ENCODE data around the gene GUSB.

The GUSB gene

DNA sequence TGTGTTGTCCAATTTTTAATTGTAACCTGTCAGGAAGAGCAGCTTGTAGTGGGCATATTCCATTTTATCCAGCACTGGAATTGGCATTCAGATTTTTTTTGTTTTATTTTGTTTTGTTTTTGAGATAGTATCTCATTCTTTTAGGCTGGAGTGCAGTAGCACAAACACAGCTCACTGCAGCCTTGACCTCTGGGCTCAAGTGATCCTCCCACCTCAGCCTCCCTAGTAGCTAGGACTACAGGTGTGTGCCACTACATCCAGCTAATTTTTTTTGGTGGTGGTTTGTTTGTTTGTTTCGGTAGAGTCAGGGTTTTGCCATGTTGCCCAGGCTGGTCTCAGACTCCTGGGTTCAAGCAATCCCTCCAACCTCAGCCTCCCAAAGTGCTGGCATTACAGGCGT is 44.7 kb downstream of the GUSB start:
- TF ChIP-seq TAF1 (IDR thresholded peaks at IDR 0.05; ENCODE audit: low read depth, low read length) (no peak), POLR2AphosphoS5 (IDR thresholded peaks at IDR 0.05; ENCODE audit: low read depth, low read length) (no peak), PAX5 (IDR thresholded peaks at IDR 0.05; ENCODE audit: insufficient read depth, low read length, severe bottlenecking) (no peak), SPI1 (IDR thresholded peaks at IDR 0.05; ENCODE audit: low read depth, low read length) (no peak), POLR2A (IDR thresholded peaks at IDR 0.05; ENCODE audit: low read depth, low read length) (no peak), POU2F2 (IDR thresholded peaks at IDR 0.05; ENCODE audit: low read depth, low read length) (no peak)
- no peak for DNase-seq (ENCODE audit: insufficient read length, low spot score)
- no peak for FAIRE-seq

DNA sequence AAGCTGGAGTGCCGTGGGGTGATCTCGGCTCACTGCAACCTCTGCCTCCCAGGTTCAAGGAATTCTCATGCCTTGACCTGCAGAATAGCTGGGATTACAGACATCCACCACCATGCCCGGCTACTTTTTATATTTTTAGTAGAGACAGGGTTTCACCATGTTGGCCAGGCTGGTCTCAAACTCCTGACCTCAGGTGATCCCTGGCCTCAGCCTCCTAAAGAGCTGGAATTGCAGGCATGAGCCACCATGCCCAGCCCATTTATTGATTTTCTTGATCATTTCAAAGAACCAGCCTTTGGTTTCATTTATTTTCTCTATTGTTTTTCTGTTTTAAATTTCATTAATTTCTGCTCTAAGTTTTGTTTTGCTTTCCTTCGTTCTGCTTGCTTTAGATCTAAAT is 50.3 kb downstream of the GUSB start:
- FAIRE-seq: no peak
- DNase-seq (ENCODE audit: insufficient read length, low spot score): no peak
- no peak for TF ChIP-seq SPI1 (IDR thresholded peaks at IDR 0.05; ENCODE audit: low read depth, low read length)
- no peak for TF ChIP-seq POLR2A (IDR thresholded peaks at IDR 0.05; ENCODE audit: low read depth, low read length)
- TF ChIP-seq POLR2AphosphoS5 (IDR thresholded peaks at IDR 0.05; ENCODE audit: low read depth, low read length): no peak
- no peak for TF ChIP-seq TAF1 (IDR thresholded peaks at IDR 0.05; ENCODE audit: low read depth, low read length)
- TF ChIP-seq PAX5 (IDR thresholded peaks at IDR 0.05; ENCODE audit: insufficient read depth, low read length, severe bottlenecking): no peak
- no peak for TF ChIP-seq POU2F2 (IDR thresholded peaks at IDR 0.05; ENCODE audit: low read depth, low read length)

DNA sequence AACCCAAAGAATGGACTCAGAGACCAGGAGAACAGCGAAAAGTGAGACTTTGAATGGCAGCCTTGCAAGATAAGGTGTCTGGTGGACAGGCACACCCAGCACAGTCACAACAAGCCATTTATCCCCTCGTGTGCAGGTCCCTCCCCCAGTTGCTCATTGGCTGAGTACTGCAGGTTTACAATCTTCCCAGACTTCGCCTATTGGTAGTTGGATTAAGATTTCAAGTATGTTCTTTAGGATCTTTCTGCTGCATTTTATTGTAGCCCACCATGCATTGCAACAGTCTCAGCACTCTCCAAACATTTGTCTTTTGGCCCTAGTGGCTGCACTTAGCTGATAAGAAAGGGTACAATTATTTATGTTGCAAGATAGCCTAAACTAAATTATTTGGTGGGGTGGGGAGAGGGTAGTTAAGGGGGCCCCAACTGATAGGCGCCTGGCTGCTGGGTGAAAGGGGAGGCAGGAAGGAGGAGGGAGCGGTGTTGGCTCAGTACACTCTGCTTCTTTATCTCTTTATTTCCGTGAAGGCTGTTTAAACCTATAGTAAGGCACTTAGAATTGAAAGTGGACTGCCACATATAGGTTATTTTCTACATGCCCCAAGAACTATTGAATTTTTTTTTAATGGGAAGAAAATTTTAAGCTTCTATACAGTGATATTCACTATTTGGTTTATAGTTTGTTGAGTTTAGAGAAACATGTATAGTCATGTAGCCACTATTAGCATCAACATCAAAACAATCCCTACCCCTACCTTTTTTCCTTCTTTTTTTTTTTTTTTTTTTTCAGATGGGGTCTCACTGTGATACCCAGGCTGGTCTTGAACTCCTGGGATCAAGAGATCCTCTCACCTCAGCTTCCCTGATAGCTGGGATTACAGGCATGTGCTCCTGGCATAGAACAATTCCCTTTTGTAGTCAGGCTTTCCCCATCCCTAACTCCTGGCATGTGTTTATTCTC is 54.2 kb downstream of the GUSB start:
- FAIRE-seq: no peak
- no peak for DNase-seq (ENCODE audit: insufficient read length, low spot score)

DNA sequence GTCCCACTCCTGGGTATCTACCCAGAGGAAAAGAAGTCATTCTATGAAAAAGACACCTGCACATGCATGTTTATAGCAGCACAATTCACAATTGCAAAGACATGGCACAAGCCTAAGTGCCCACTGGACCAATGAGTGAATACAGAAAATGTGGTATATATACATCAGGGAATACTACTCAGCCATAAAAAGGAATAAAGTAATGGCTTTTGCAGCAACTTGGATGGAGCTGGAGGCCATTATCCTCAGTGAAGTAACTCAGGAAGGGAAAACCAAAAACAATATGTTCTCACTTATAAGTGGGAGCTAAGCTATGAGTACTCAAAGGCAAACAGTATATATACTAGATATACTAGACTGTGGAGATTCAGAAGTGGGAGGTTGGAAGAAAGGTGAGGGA is 55.4 kb downstream of the GUSB start:
- DNase-seq (ENCODE audit: insufficient read length, low spot score) (no peak), FAIRE-seq (no peak)
- TF ChIP-seq POLR2A (IDR thresholded peaks at IDR 0.05; ENCODE audit: low read depth, low read length) (no peak), POLR2AphosphoS5 (IDR thresholded peaks at IDR 0.05; ENCODE audit: low read depth, low read length) (no peak), TAF1 (IDR thresholded peaks at IDR 0.05; ENCODE audit: low read depth, low read length) (no peak), PAX5 (IDR thresholded peaks at IDR 0.05; ENCODE audit: insufficient read depth, low read length, severe bottlenecking) (no peak), SPI1 (IDR thresholded peaks at IDR 0.05; ENCODE audit: low read depth, low read length) (no peak), POU2F2 (IDR thresholded peaks at IDR 0.05; ENCODE audit: low read depth, low read length) (no peak)

More for the DNA sequence above, 54.2 kb downstream of the GUSB start:
- TF ChIP-seq PAX5 (IDR thresholded peaks at IDR 0.05; ENCODE audit: insufficient read depth, low read length, severe bottlenecking): no peak
- no peak for TF ChIP-seq POLR2A (IDR thresholded peaks at IDR 0.05; ENCODE audit: low read depth, low read length)
- no peak for TF ChIP-seq POLR2AphosphoS5 (IDR thresholded peaks at IDR 0.05; ENCODE audit: low read depth, low read length)
- no peak for TF ChIP-seq SPI1 (IDR thresholded peaks at IDR 0.05; ENCODE audit: low read depth, low read length)
- no peak for TF ChIP-seq POU2F2 (IDR thresholded peaks at IDR 0.05; ENCODE audit: low read depth, low read length)
- no peak for TF ChIP-seq TAF1 (IDR thresholded peaks at IDR 0.05; ENCODE audit: low read depth, low read length)

DNA sequence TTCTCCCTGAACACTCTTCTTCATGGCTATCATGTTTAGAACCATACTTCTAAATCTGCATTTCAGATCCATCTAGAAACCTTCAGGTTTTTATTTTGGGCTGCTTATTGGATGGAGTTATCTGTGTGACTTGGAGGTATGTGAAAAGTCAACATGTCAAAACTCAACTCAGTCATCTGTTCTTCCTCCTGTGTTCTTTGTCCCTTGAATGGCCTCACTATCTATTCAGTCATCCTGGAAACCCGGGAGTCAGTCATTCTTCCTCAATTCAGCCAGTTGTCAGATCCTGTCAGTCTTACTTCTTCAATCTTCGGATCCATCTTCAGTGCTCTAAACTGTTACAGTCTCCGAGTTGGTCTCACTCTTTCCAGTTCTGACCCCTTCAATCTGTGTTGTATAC is 57.0 kb downstream of the GUSB start:
- FAIRE-seq (no peak), DNase-seq (ENCODE audit: insufficient read length, low spot score) (no peak)

DNA sequence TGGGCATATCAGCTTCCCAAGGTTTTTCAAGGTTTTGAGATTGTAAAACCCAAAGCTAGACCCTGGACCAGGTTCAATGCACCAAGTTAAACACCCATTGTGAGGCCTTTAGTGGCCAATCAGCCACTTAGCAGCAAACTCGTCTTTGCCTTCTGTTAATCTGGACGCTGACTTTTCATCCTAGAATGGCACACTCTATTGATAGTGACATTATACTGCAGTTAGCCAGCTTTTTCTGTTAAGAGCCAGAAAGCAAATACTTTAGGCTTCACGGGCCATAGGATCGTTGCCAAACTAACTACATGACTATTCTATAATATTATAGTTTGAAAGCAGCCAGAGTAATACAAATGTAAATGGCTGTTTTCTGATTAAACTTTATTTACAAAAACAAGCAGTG is 57.8 kb downstream of the GUSB start:
- no peak for FAIRE-seq
- DNase-seq (ENCODE audit: insufficient read length, low spot score): no peak
- no peak for TF ChIP-seq SPI1 (IDR thresholded peaks at IDR 0.05; ENCODE audit: low read depth, low read length)
- TF ChIP-seq POU2F2 (IDR thresholded peaks at IDR 0.05; ENCODE audit: low read depth, low read length): no peak
- TF ChIP-seq PAX5 (IDR thresholded peaks at IDR 0.05; ENCODE audit: insufficient read depth, low read length, severe bottlenecking): no peak
- no peak for TF ChIP-seq POLR2A (IDR thresholded peaks at IDR 0.05; ENCODE audit: low read depth, low read length)
- TF ChIP-seq POLR2AphosphoS5 (IDR thresholded peaks at IDR 0.05; ENCODE audit: low read depth, low read length): no peak
- no peak for TF ChIP-seq TAF1 (IDR thresholded peaks at IDR 0.05; ENCODE audit: low read depth, low read length)

More for the DNA sequence above, 57.0 kb downstream of the GUSB start:
- TF ChIP-seq PAX5 (IDR thresholded peaks at IDR 0.05; ENCODE audit: insufficient read depth, low read length, severe bottlenecking) (no peak), TAF1 (IDR thresholded peaks at IDR 0.05; ENCODE audit: low read depth, low read length) (no peak), POLR2AphosphoS5 (IDR thresholded peaks at IDR 0.05; ENCODE audit: low read depth, low read length) (no peak), POU2F2 (IDR thresholded peaks at IDR 0.05; ENCODE audit: low read depth, low read length) (no peak), POLR2A (IDR thresholded peaks at IDR 0.05; ENCODE audit: low read depth, low read length) (no peak), SPI1 (IDR thresholded peaks at IDR 0.05; ENCODE audit: low read depth, low read length) (no peak)

DNA sequence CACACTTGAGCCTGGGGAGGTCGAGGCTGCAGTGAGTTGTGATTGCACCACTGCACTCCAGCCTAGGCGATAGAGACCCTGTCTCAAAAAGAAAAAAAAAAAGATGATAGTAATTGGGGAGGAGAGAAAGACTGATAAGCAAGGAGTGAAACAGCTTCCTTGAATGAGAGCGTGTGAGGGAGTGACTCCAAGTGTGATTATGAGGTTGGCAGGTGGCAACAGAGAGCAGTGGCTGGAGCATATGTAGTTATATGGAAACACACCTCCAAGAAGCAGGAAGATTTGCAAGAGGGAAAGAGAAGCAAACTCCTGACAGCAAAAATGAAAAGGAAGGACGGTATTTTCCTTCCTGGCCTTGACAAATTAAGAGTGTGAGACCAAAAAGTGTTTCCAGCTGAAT is 58.7 kb downstream of the GUSB start:
- no peak for DNase-seq (ENCODE audit: insufficient read length, low spot score)
- no peak for FAIRE-seq
- TF ChIP-seq TAF1 (IDR thresholded peaks at IDR 0.05; ENCODE audit: low read depth, low read length): no peak
- no peak for TF ChIP-seq POLR2AphosphoS5 (IDR thresholded peaks at IDR 0.05; ENCODE audit: low read depth, low read length)
- no peak for TF ChIP-seq PAX5 (IDR thresholded peaks at IDR 0.05; ENCODE audit: insufficient read depth, low read length, severe bottlenecking)
- no peak for TF ChIP-seq SPI1 (IDR thresholded peaks at IDR 0.05; ENCODE audit: low read depth, low read length)
- no peak for TF ChIP-seq POLR2A (IDR thresholded peaks at IDR 0.05; ENCODE audit: low read depth, low read length)
- TF ChIP-seq POU2F2 (IDR thresholded peaks at IDR 0.05; ENCODE audit: low read depth, low read length): no peak

DNA sequence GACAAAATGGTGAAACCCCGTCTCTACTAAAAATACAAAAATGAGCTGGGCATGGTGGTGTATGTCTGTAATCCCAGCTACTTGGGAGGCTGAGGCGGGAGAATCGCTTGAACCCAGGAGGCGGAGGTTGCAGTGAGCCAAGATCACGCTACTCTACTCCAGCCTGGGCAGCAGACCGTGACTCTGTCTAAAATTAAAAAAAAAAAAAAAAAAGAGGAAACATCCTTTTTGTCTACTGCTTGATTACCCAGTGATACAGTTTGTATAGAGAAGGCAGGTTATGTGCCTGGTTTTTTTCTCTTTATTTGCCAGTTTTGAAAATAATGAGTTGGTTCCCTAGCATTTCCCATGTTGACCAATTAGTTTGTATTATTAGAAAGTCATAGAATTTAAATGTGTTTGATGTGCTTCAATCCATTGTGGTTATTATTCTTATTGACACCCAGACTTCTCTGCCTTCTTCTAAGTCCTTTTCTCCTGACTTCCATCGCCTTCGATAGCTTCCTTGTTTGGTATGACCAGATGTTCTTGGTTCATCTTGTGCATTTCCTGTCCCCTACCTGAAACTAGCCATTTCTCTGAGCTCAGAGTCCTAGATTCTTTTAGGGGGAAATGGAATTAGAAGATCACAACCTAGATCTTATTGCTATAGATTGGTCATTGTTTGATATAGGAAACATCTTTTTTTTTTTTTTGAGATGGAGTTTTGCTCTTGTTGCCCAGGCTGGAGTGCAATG is 65.9 kb downstream of the GUSB start:
- DNase-seq (ENCODE audit: insufficient read length, low spot score) (no peak), FAIRE-seq (no peak)
- TF ChIP-seq TAF1 (IDR thresholded peaks at IDR 0.05; ENCODE audit: low read depth, low read length): no peak
- TF ChIP-seq POLR2AphosphoS5 (IDR thresholded peaks at IDR 0.05; ENCODE audit: low read depth, low read length): no peak
- peak; percentile 83 for TF ChIP-seq PAX5 (IDR thresholded peaks at IDR 0.05; ENCODE audit: insufficient read depth, low read length, severe bottlenecking)

DNA sequence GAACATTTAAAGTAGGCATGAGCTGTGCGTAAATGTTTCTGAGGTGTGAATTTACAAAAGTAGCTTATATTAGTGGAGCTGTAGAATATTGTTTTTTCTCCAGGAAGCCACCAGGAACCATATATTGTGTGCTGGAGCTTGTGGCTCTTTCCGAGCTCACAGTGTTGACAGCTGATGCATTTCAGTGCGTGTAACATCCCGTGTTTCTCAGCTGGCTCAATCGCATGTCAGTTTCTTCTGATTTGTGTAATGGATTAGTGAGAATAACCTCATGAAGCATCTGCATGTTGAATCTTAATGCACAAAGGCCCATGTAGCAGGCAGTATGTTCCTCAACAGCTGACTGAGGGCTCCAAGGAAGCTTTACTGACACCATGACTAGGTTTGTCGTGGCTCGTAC is 69.8 kb downstream of the GUSB start:
- DNase-seq (ENCODE audit: insufficient read length, low spot score) (no peak), FAIRE-seq (no peak)
- TF ChIP-seq SPI1 (IDR thresholded peaks at IDR 0.05; ENCODE audit: low read depth, low read length) (no peak), POLR2AphosphoS5 (IDR thresholded peaks at IDR 0.05; ENCODE audit: low read depth, low read length) (no peak), PAX5 (IDR thresholded peaks at IDR 0.05; ENCODE audit: insufficient read depth, low read length, severe bottlenecking) (no peak)
